C4-2B (cell line): ENCODE data around the gene ETV6.

Source experiments
- CTCF ChIP-seq: fragments of 450-650 bp; conservative IDR thresholded peaks from 2 replicates; pipeline ENCODE4 v1.5.1; 2017; ENCODE audit warnings: mild to moderate bottlenecking
- ZFX ChIP-seq: fragments of 450-650 bp; IDR thresholded peaks from 2 replicates; pipeline ENCODE4 v1.6.1; 2017

- TF ChIP-seq CTCF (no peak), ZFX (no peak)
These were observed 21.1 kb upstream of the ETV6 start for GRCh38 chr12:11628353-11628752.
